Loucy (cell line): ENCODE measurements around the gene IRF2BP1.

Experiments used
- H2AFZ ChIP-seq: fragments of 200-600 bp; sonication (generic); 2 replicates; pipeline ENCODE4 v1.6.0; 2016; ENCODE audit warnings: antibody characterized with exemption, mild to moderate bottlenecking, low read length, moderate library complexity
- H3F3A ChIP-seq: fragments of 200-600 bp; 2 replicates; pipeline ENCODE4 v1.6.0; 2016; ENCODE audit warnings: antibody characterized with exemption, low read depth, mild to moderate bottlenecking
- H3K27me3 ChIP-seq: fragments of 200-600 bp; sonication (generic); 2 replicates; pipeline ENCODE4 v1.6.1; 2014; ENCODE audit warnings: low read length, mild to moderate bottlenecking; ENCODE audit not compliant: insufficient read depth, poor library complexity, severe bottlenecking
- H3K36me3 ChIP-seq: fragments of 200-600 bp; sonication (generic); 2 replicates; pipeline ENCODE4 v1.6.1; 2016; ENCODE audit warnings: low read length; ENCODE audit not compliant: insufficient read depth
- H3K4me1 ChIP-seq: fragments of 200-600 bp; sonication (generic); 2 replicates; pipeline ENCODE4 v1.5.1; 2014; ENCODE audit warnings: low read length, mild to moderate bottlenecking; ENCODE audit not compliant: insufficient read depth, poor library complexity, severe bottlenecking
- H3K4me2 ChIP-seq: fragments of 200-600 bp; sonication (generic); 2 replicates; pipeline ENCODE4 v1.6.0; 2014; ENCODE audit warnings: antibody characterized with exemption, low read length, low read depth, mild to moderate bottlenecking; ENCODE audit not compliant: poor library complexity, severe bottlenecking
- H3K4me3 ChIP-seq: fragments of 200-600 bp; sonication (generic); 2 replicates; pipeline ENCODE4 v1.5.1; 2014; ENCODE audit warnings: low read length, mild to moderate bottlenecking, mixed read lengths; ENCODE audit not compliant: poor library complexity, severe bottlenecking
- H3K79me2 ChIP-seq: fragments of 200-600 bp; sonication (generic); 2 replicates; pipeline ENCODE4 v1.6.1; 2014; ENCODE audit warnings: low read length; ENCODE audit not compliant: insufficient read depth
- H3K9ac ChIP-seq: fragments of 200-600 bp; sonication (generic); 2 replicates; pipeline ENCODE4 v1.6.0; 2014; ENCODE audit warnings: mild to moderate bottlenecking, low read depth, low read length, moderate library complexity; ENCODE audit not compliant: poor library complexity, severe bottlenecking
- H3K9me2 ChIP-seq: fragments of 200-600 bp; sonication (generic); replicated peaks from 2 replicates; pipeline ENCODE4 v1.6.1; 2016; ENCODE audit warnings: low read depth, low read length, mixed read lengths
- H3K9me3 ChIP-seq: fragments of 200-600 bp; sonication (generic); 2 replicates; pipeline ENCODE4 v1.6.1; 2014; ENCODE audit warnings: mild to moderate bottlenecking, antibody characterized with exemption, low read length, low read depth; ENCODE audit not compliant: insufficient read depth
- H4K20me1 ChIP-seq: fragments of 200-600 bp; sonication (generic); 2 replicates; pipeline ENCODE4 v1.6.0; 2014; ENCODE audit warnings: antibody characterized with exemption, low read length, mild to moderate bottlenecking; ENCODE audit not compliant: insufficient read depth, poor library complexity, severe bottlenecking
- CTCF ChIP-seq: fragments of 200-600 bp; sonication (generic); conservative IDR thresholded peaks from 2 replicates; pipeline ENCODE4 v1.5.1; 2014; ENCODE audit warnings: mild to moderate bottlenecking, antibody characterized with exemption, low read length
- EZH2phosphoT487 ChIP-seq: fragments of 200-600 bp; IDR thresholded peaks from 2 replicates; pipeline ENCODE4 v1.6.1; 2018; ENCODE audit warnings: antibody characterized with exemption, mild to moderate bottlenecking, moderate library complexity, borderline replicate concordance

The IRF2BP1 gene

GRCh38 chr19:45929247-45929646 is 43.3 kb upstream of the IRF2BP1 start:
- no peaks in the 10 kb centered on the region for H3K9me3 ChIP-seq
- H2AFZ ChIP-seq, result no peak overlapping the region
- H3K27me3 ChIP-seq, result no peaks in the 10 kb centered on the region
- H3K4me1 ChIP-seq, result peaks cover 8% of the 10 kb centered on the region
- no peaks in the 10 kb centered on the region for H3K36me3 ChIP-seq
- H3K9ac ChIP-seq, result peak overlapping the region; percentile 94
- no peaks in the 10 kb centered on the region for H4K20me1 ChIP-seq
- H3K4me3 ChIP-seq, result peak overlapping the region; percentile 91
- H3K79me2 ChIP-seq, result no peaks in the 10 kb centered on the region
- no peak for TF ChIP-seq CTCF
- TF ChIP-seq EZH2phosphoT487, result no peak
- peak overlapping the region; percentile 88 for H3K4me2 ChIP-seq
- H3K9me2 ChIP-seq, result no peaks in the 10 kb centered on the region
- H3F3A ChIP-seq, result no peaks in the 10 kb centered on the region

DNA sequence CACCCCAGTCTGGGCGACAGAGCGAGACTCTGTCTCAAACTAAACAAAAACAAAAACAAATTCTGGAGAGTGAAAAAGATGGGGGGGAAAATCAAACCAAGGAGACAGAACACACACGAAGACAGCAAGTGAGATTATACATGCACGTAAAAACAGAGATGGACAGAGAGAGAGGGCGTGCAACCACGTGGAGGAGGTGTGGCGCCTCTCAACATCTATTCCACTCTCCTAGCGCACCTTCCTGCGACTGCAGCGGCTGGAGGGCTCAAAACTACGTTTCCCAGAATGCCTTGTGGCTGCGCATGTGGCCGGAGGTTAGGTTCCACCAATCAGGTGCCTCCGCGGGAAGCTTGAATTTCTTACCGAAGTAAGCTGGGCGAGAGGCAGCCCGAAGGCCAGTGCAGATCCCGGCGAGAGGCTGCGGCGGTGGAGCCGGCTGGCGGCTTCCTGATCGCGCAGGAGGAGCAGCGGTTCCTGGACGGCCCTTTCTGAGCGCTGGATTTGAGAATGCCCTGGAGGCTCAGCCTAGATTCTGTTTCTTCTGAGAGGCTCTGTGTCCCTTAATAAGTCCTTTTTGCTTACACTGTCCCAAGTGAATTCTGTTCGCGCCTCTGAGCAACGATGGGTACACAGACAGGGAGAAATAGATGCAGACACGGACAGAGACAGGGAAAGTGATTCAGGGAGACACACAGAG is 41.8 kb upstream of the IRF2BP1 start:
- Histone ChIP-seq H3K27me3 (no peaks in the 10 kb centered on the region), H3K4me1 (peaks cover 8% of the 10 kb centered on the region), H3K9ac (peak overlapping the region; percentile 94), H3K9me3 (no peaks in the 10 kb centered on the region), H3K36me3 (no peaks in the 10 kb centered on the region), H4K20me1 (no peaks in the 10 kb centered on the region), H3K4me2 (peak overlapping the region; percentile 88), H3K79me2 (no peaks in the 10 kb centered on the region), H3K4me3 (peak overlapping the region; percentile 91), H3F3A (no peaks in the 10 kb centered on the region), H3K9me2 (no peaks in the 10 kb centered on the region), H2AFZ (peak overlapping the region; percentile 82)
- TF ChIP-seq EZH2phosphoT487, result no peak
- TF ChIP-seq CTCF, result peak; percentile 44

DNA sequence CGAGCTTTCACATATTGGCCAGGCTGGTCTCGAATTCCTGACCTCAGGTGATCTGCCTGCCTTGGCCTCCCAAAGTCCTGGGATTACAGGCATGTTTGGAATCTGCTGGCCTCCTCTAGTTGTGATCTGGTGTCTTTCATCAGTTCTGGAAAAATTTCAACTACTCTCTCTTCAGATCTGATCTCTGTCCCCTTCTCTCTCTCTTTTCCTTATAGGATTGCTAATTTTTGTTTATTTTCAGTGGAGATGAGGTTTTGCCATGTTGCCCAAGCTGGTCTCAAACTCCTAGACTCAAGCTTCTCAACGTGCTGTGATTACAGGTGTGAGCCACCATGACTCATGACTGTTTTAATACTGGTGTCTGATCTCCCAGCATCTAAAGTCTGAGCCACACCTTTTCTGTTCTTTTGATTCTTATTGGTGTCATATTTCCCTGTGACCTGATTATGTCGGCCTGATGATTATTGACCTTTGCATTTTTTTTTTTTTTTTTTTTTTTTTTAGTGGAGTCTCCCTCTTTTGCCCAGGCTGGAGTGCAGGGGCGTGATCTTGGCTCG is 39.0 kb upstream of the IRF2BP1 start:
- Histone ChIP-seq H3K4me1 (peaks cover 8% of the 10 kb centered on the region), H3K4me3 (no peak overlapping the region), H2AFZ (no peak overlapping the region), H3K9me2 (no peaks in the 10 kb centered on the region), H3F3A (no peaks in the 10 kb centered on the region), H3K9ac (no peak overlapping the region), H3K36me3 (no peaks in the 10 kb centered on the region), H3K9me3 (no peaks in the 10 kb centered on the region), H4K20me1 (no peaks in the 10 kb centered on the region), H3K27me3 (no peaks in the 10 kb centered on the region), H3K4me2 (no peak overlapping the region), H3K79me2 (no peaks in the 10 kb centered on the region)
- no peak for TF ChIP-seq EZH2phosphoT487

- Histone ChIP-seq H3K9me3 (no peaks in the 10 kb centered on the region), H3K4me2 (no peak overlapping the region), H4K20me1 (no peaks in the 10 kb centered on the region), H3F3A (no peaks in the 10 kb centered on the region), H3K4me1 (no peaks in the 10 kb centered on the region), H3K79me2 (no peaks in the 10 kb centered on the region), H3K36me3 (no peaks in the 10 kb centered on the region), H3K27me3 (no peaks in the 10 kb centered on the region), H3K9me2 (no peaks in the 10 kb centered on the region), H3K9ac (no peak overlapping the region), H3K4me3 (no peak overlapping the region), H2AFZ (no peak overlapping the region)
- TF ChIP-seq EZH2phosphoT487 (no peak), CTCF (peak; percentile 53)
Observed at GRCh38 chr19:45922281-45922680, 36.3 kb upstream of the IRF2BP1 start.
